GM03348 (cell line): ENCODE measurements around the gene TRPV5.
A peak's percentile ranks its signal among the peaks of the same experiment; 100 is the strongest.

Source experiments
- DNase-seq: peaks from one replicate; pipeline ENCODE4 v3.0.0; 2012; ENCODE audit warnings: low spot score

Gene TRPV5

DNA sequence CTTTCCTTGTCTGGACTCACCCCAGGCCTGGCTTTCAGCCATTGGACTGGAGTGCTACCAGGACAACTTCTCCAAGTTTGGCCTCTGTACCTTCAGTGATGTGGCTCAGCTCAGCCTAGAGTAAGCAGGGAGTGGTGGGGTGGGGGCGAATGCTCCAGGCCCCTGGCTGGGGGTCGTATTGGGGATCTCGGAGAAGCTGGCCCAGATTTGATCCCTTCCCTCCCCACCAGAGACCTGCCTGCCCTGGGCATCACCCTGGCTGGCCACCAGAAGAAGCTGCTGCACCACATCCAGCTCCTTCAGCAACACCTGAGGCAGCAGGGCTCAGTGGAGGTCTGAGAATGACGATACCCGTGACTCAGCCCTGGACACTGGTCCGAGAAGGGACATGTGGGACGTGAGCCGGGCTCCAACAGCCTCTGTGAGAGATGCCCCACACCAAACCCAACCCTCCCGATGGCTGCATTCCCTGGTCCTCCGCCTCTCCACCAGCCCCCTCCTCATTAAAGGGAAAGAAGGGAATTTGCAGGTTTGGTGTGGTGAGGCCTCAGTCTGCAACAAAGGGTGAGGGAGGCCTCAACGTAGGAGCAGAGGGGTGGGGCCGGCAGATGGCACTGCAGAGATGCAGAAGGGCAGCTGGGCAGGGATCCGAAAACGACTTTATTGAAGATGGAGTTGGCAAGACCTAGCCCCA lies 62.8 kb downstream of the TRPV5 start:
- no peak for DNase-seq

DNA sequence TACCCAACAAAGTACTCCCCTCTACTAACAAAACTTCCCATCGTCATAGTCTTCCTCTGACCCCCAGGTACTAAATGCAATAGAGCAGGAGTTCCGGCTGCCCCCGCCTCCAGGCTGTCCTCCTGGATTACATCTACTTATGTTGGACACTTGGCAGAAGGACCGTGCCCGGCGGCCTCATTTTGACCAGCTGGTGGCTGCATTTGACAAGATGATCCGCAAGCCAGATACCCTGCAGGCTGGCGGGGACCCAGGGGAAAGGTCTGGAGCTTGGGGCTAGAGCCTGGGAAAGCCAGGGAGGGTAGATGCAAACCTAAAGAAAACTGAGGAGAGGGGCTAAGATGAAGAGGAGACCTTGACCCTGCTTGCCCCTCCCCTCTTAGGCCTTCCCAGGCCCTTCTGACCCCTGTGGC lies 63.4 kb downstream of the TRPV5 start:
- DNase-seq: no peak

DNA sequence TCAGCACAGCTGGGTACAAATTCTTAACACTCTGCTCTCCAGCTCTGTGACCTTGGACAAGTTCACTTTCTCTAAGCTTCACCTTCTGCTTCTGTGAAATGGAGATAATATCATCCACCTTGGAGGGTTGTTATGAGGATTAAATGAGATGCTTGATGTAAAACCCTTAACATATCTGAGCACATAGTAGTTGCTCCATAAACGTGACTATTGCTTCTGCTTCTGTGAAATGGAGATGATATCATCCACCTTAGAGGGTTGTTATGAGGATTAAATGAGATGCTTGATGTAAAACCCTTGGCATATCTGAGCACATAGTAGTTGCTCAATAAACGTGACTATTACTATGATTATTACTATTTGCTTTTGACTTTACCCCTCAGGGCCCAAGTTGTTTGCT lies 64.1 kb downstream of the TRPV5 start:
- DNase-seq: no peak

DNA sequence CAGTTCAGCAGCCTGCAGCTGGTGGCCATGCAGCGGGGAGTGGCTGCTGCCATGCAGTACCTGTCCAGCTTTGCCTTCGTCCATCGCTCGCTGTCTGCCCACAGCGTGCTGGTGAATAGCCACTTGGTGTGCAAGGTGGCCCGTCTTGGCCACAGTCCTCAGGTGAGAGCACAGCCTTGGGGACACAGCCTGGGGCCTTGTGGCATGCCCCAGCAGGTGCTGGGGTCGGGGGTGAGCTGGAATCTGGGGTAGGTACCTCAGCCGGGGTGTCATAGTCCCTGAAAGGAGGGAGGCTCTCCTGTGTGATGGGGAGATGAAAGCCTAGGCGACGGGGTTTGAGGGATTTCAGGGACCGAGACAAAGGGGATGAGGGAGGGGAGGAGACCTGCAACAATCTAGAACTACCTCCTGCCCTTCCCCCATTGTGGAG lies 64.5 kb downstream of the TRPV5 start:
- no peak for DNase-seq

DNA sequence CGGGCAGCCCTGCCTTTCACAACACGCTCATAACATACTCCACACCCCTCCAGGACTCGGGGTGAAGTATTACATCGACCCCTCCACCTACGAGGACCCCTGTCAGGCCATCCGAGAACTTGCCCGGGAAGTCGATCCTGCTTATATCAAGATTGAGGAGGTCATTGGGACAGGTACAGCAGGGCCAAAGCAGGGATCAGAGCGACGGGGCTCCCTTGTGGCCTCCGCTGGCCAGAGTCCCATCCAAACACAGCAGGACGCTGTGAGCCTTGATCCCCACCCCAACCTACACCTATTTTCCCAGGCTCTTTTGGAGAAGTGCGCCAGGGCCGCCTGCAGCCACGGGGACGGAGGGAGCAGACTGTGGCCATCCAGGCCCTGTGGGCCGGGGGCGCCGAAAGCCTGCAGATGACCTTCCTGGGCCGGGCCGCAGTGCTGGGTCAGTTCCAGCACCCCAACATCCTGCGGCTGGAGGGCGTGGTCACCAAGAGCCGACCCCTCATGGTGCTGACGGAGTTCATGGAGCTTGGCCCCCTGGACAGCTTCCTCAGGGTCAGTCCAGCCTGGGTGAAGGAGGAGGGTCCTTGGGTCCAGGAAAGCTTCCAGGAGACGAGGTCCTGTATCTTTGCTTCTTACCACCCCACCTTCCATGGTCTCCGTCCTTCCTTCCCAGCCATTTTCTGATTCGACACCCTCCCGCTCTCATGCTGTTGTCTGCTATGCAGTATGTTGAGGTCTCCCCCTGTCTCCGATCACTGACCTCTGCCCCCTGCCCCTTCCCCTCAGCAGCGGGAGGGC lies 65.2 kb downstream of the TRPV5 start:
- DNase-seq: no peak

DNA sequence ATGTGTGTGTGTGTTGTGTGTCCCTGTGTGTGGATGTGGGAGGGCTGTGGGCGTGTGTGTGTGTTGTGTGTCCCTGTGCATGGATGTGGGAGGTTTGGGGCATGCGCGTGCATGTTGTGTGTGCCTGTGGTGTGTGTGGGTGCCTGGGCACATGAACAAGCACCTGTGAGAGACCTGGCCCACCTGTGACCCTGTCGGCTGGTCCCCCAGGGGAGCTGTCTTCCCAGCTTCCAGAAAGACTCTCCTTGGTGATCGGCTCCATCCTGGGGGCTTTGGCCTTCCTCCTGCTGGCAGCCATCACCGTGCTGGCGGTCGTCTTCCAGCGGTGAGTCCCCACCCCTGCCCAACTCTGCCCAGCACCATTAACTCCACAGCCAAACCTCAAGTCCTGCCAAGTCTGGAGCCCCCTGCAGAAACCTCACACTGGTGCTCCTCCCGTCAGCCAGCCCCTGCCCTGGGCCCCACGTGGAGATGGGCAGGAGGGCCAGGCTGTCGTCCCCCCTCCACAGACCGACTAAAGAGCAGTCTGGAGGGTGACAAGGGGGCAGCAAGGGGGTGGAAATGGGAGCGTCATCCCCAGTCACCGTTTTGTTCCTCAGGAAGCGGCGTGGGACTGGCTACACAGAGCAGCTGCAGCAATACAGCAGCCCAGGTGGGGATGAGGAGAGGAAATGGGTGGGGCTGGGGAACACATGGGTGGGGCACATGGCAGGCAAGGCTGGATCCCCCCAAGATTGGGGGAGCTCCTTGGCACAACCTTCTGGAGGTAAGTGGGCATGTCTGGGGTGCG lies 66.0 kb downstream of the TRPV5 start:
- DNase-seq: no peak

DNA sequence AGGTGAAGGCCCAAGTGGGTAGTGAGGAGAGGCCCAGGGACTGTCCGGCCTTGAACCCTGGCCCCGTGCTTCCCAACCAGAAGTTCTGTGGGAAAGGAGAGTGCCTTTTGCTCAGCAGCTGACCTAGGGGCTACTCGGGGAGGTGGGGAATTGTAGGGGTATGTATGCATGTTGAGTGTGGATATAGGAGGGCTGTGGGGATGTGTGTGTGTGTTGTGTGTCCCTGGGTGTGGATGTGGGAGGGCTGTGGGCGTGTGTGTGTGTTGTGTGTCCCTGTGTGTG lies 66.5 kb downstream of the TRPV5 start:
- no peak for DNase-seq

DNA sequence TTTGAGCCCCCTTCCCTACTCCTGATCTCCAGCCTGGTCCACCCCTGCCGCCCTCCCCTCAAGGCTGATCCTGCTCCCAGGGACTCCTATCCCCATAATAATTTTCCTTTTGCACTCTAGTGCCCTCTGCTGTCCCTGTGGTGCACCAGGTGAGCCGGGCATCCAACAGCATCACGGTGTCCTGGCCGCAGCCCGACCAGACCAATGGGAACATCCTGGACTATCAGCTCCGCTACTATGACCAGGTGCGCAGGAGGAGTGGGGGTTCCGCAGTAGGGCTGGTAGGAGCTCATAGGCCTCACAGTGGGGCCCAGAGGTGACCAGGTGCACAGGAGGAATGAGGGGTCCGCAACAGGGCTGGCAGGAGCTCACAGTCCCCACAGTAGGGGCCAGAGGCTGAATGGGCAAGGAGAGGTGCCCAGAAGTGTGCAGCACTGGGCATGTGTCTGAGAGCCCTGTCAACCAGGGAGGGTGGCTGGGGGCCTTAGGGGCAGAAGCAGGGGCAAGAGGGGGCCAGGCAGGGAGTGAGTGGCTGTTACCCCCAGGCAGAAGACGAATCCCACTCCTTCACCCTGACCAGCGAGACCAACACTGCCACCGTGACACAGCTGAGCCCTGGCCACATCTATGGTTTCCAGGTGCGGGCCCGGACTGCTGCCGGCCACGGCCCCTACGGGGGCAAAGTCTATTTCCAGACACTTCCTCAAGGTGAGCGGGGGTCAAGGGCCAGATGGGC lies 67.0 kb downstream of the TRPV5 start:
- peak; percentile 51 for DNase-seq

DNA sequence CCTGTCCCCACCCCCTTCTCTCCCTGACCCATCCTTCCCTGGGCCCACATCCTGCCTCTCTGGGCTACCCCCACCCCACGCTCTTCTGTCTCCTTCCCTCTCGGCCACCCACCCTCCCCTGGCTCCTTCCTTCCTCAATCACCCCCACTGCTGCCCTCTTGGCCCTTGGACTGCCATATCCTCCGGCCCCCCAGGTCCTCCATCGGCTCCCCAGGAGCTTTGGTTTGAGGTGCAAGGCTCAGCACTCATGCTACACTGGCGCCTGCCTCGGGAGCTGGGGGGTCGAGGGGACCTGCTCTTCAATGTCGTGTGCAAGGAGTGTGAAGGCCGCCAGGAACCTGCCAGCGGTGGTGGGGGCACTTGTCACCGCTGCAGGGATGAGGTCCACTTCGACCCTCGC lies 67.8 kb downstream of the TRPV5 start:
- peak; percentile 3 for DNase-seq

DNA sequence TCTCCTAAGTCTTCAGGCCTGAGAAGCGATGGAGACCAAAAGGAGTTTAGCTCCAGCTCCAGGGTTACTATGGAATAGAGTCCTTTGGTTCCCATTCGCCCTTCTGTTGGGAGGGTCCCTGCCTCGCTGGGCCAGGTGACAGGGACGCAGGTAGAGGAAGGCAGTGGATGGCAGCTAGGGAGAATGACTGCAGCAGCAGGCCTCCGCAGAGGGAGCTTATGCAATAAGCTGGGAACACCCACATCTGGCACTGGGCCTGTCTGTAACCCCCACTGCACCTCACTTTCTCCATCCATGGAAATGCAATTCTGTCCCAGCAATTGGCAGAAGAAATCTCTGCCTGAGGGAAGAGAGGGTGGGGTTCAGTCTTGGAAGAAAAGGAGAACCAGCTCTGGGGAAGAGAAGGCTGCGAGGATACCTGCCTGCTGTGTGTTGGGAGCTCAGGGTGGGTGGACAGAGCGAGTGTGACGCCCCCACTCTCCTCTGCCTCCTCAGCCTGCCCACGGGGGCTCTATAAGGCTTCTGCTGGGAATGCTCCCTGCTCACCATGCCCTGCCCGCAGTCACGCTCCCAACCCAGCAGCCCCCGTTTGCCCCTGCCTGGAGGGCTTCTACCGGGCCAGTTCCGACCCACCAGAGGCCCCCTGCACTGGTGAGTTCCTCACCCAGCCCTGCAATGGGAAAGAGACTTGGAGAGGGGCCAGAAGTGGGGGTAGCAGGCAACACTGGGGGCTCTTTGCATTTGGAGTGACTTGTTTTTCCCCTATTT lies 68.4 kb downstream of the TRPV5 start:
- peak; percentile 4 for DNase-seq

DNA sequence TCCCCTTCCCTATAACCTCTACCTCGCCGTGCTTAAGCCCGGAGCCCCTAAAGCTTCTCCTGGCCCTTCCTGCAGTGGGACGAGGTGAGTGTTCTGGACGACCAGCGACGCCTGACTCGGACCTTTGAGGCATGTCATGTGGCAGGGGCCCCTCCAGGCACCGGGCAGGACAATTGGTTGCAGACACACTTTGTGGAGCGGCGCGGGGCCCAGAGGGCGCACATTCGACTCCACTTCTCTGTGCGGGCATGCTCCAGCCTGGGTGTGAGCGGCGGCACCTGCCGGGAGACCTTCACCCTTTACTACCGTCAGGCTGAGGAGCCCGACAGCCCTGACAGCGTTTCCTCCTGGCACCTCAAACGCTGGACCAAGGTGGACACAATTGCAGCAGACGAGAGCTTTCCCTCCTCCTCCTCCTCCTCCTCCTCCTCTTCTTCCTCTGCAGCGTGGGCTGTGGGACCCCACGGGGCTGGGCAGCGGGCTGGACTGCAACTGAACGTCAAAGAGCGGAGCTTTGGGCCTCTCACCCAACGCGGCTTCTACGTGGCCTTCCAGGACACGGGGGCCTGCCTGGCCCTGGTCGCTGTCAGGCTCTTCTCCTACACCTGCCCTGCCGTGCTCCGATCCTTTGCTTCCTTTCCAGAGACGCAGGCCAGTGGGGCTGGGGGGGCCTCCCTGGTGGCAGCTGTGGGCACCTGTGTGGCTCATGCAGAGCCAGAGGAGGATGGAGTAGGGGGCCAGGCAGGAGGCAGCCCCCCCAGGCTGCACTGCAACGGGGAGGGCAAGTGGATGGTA lies 69.5 kb downstream of the TRPV5 start:
- DNase-seq: peak; percentile 4

DNA sequence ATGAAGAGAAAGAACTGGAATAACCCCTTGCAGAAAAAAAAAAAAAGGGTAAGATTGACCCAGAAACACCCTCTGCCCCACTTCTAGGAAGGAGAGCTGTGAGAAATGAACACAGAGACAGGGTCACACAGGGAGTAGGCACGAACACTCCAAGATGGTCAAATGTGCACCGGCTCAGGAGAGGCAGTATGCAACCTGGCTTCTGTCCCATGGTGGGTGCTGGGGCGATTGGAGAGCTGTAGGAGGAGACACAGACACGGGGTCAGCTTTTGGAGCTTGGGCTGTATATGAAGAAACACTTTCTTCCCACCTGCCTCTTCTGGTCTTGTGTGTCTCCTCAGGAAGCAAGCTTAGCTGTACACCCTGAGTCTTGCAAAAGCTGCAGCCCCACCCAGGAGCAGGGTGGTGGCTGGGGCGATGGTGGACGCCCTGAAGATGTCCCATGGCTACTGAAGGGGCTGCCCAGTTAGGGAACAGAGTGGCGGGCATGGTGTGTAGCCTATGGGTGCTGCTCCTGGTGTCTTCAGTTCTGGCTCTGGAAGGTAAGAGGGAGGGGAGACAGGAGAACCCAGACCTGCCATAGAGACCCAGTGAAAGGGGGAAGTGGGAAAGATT lies 70.7 kb downstream of the TRPV5 start:
- DNase-seq: no peak

DNA sequence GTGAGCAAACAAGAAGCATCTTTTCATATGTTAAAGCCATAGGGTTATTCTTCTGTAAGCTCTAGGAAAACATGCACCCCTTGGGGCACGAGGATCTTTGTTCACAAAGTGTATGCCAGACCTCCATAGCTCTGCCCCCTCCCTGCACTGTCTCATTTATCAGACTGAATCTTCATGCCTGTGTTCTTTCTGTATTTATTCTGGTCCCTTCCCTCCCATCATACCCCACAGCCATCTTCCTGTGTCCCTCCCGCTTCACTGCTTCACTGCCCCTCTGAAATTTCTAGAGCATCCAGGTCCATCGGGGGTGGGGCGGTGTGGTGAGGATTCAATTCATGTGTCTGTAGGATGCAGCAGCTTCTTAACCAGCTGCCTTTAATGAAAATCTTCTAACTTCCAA lies 71.2 kb downstream of the TRPV5 start:
- DNase-seq: no peak

DNA sequence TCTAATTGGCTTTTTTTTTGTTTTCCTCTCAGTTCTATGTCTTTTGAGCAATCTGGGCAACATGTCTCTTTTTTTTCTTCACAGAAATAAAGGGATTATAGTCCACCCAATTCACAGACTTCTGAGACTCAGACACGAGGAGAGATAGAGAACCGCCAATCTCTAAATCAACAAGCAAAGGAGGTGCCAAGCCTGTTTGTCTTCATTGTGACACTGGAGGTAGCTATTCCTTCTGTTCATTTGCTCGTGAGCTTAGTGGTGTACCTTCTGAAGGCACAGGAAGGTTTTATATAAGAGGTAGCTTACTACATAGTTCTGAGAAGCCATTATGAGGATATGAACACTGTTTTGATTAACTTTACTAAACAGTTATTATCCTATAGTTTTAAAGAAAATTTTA lies 72.6 kb downstream of the TRPV5 start:
- DNase-seq: no peak

DNA sequence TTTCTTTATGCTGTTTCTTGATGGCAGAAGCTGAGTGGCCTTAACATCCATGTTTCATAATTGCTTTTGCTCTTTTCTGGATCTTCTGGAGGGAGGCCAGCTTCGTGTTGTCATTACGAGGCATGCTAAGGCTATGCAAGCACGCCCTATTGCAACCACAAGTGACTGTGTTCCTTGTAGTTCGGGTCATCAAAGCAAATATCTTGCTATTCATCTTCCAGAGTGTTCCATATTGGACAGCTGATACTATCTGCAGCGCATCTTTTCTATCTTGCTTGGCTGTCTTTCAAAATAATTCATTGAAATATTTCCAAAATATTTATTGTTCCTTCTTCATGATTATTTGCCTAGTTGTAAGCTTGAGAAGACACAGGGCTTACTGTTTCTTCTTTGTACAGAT lies 73.7 kb downstream of the TRPV5 start:
- no peak for DNase-seq

DNA sequence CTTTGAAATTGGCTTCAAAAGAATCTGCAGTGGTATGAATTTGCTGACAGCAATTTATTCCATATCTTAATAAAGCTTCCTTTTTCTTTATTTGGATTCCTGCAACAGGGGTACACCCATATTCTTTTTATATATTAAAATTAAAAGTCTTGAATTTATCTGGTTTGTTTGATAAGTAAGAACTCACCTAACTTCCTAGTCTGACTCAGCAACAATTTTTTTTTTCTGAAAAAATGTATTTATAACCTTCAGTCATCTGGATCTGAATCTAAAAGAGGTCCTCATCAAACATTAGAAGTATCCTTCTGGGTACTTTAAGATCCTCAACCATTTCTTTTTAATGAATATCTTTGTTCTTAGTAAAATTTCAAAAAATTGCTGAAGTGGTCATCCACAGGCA lies 74.1 kb downstream of the TRPV5 start:
- no peak for DNase-seq
